PC-9 (cell line): ENCODE measurements around the gene NET1.

ENCODE experiments used
- CTCF ChIP-seq: fragments of 200-600 bp; sonication (generic); conservative IDR thresholded peaks from 2 replicates; pipeline ENCODE4 v1.6.1; 2017; ENCODE audit warnings: mixed run types, antibody characterized with exemption, mild to moderate bottlenecking, moderate library complexity
- EZH2 ChIP-seq: fragments of 200-600 bp; sonication (generic); IDR thresholded peaks from 2 replicates; pipeline ENCODE4 v1.8.0; 2017; ENCODE audit warnings: antibody characterized with exemption, low read depth

GRCh38 chr10:5493691-5494090 lies 81.3 kb downstream of the NET1 start:
- TF ChIP-seq CTCF (no peak), EZH2 (no peak)
